Stimulated activated CD4-positive, alpha-beta T cell treated with anti-CD3 and anti-CD28 coated beads, Interleukin-12 subunit alpha, Interleukin-12 subunit beta, amount 100 ng/mL, for 48 hours (primary cell): ENCODE data around the gene SLC24A4.
"Not testable (repeated sequence)": the region's sequence is repeated elsewhere in the genome, so short reads cannot be mapped to it uniquely, and the experiment has no call there.

Source experiments
- DNase-seq, 3 donors: peaks; one replicate each; pipeline ENCODE4 v3.0.0-alpha.2; 2020; ENCODE audit warnings: low read depth in 2 of 3, low spot score in 1 of 3

SLC24A4 gene

DNA sequence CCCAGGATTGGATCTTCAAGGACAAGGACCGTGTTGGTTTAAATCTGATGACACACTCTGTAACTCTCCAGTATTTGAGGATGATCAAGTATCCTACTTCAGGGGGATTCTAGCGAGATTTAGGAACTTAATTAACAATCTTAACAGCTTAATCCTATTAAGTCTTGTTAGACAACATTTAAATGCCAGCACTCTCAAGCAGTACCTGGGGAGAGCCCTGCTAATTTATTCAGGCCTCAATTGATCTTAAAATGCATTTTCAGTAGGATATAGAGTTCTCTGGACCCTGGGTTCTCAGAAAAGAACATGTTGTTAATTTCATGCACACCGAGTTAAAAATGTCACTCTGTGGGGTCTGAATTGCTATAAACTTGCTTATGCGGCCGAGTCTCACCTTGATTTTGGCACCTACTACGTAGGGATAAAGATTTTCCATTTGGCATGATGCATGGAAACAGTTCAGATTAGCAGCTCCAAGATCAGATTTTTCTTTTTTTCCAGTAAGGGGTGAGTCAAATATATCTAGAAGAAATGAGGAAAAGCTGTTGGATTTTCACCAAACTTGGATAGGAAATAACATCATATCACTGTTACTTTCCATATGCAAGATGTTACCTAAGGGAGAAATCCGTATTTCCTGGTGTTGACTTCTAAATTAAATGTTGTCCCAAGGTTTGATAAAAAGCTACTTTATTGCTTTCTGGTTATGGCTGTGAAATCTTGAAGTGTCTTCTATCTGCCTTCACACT, 76.1 kb downstream of the SLC24A4 start:
- DNase-seq = no peak

- no peak for DNase-seq
These were observed 77.8 kb downstream of the SLC24A4 start for GRCh38 chr14:92400579-92401444.

DNA sequence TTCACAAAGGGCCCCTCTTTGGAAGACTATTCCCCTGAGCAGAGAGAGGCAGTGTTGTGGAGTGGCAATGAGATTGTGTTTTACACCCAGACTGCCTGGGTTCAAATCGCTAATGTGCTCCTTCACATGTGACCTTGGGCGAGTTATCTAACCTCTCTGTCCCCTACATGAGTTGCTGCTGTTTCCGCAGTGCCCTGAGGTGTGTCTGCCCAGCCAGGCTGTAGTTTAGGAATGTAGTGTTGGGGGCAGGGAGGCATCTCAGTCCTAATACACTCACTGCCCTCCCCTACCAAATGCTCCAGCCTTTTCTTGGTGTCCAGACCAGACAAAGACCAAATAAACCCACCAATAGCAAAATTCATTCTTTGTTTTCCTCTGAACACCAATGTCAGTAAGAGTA, 78.6 kb downstream of the SLC24A4 start:
- no peak for DNase-seq

GRCh38 chr14:92402500-92402899, 79.5 kb downstream of the SLC24A4 start:
- not testable (repeated sequence) for DNase-seq

GRCh38 chr14:92404018-92404417, 81.1 kb downstream of the SLC24A4 start:
- DNase-seq = no peak

- DNase-seq = no peak
These were observed 81.5 kb downstream of the SLC24A4 start for GRCh38 chr14:92404421-92404820.

- DNase-seq = no peak
These were observed 82.0 kb downstream of the SLC24A4 start for GRCh38 chr14:92404938-92405337.

- no peak for DNase-seq
These were observed 84.4 kb downstream of the SLC24A4 start for GRCh38 chr14:92407410-92407809.

- no peak for DNase-seq
These were observed 86.1 kb downstream of the SLC24A4 start for GRCh38 chr14:92409043-92409442.

GRCh38 chr14:92411135-92411534, 88.2 kb downstream of the SLC24A4 start:
- DNase-seq = no peak

DNA sequence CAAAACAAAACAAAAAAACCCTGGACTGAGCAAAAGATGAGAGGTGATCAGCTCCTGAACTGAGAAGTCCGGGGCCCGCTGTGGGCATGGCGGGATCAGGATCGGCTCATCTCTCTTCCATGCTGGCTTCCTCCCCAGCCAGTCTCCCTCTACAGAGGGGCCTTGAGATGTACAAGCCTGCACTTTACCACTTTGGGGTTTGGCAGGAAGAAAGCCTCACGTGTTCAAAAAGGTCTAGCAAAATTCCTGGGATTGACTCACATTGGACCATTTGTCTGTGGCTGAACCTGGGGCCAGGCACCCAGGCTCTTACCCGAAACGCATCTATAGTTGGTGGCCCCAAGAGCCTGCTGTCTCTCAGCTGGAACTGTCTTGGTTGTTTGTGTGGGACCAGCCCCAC, 89.0 kb downstream of the SLC24A4 start:
- DNase-seq = no peak

DNA sequence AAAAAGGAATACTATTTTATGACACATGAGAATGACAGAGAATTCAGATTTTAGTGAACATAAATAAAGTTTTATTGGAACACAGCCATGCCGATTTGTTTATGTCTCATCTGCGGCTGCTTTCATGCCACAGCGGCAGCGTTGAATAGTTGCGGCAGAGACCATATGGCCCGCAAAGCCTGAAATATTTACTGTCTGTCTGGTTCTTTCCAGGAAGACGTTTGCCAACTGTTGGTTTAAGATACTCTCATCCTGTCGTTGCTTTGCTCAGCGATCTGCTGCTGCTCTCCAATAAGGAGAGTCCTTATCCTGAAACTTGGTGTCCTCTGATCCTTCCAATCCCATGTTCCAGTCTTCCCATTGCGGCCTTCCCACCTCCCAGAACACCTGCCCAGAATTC, 89.9 kb downstream of the SLC24A4 start:
- no peak for DNase-seq

DNA sequence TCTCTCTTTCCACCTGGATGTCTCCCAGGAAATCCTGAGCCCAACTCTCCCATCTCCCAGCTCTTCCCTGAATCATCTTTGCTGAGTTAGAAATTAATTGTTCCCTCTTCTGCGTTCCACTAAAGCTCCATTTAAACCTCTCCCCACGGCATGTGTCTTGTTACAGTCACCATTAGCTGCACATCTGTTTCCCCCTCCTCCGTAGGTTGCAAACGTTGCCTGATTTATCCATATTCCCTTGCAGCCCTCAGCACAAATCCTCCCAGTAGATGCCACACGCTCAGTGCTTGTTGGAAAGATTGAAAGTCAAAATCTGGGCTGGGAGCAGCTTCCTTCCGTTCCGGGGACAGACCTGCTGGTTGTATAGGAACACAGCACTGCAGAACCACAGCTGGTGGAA, 90.4 kb downstream of the SLC24A4 start:
- no peak for DNase-seq

DNA sequence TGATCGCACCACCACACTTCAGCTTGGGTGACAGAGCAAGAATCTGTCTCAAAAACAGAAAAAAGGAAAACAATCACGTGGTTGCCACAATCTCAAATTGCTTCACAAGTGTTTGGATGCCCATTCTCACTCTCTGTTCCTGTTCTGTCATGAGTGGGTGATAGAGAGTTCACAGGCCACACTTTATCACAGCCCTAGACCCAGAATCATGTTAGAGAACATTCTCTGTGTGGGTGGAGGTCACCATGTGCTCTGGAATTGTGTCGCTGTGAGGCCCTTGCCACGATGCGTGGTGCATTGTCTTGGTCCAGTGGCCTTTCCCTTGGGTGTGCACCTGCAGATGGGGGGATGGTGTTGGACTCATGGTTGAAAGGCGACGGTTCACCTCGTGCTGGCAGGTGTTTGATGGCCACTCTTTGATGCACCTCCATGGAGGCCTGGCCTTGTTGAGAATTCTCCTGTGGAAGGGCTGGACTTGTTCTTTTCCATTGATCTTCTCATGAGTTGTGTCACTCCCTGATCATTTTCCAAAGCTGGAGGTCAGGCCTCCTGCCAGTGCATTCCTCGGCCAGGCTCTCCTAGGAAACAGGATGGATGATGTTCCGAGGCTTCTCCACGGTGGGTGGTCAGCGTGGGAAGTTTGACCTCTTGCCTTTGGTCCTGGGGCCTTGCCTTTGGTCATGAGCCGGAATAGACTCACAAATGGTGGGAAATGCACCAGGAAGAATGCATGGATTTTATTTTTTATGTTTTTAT, 91.9 kb downstream of the SLC24A4 start:
- no peak for DNase-seq

- DNase-seq = no peak
These were observed 93.0 kb downstream of the SLC24A4 start for GRCh38 chr14:92415969-92416368.

- no peak for DNase-seq
These were observed 93.6 kb downstream of the SLC24A4 start for GRCh38 chr14:92416544-92416943.

DNA sequence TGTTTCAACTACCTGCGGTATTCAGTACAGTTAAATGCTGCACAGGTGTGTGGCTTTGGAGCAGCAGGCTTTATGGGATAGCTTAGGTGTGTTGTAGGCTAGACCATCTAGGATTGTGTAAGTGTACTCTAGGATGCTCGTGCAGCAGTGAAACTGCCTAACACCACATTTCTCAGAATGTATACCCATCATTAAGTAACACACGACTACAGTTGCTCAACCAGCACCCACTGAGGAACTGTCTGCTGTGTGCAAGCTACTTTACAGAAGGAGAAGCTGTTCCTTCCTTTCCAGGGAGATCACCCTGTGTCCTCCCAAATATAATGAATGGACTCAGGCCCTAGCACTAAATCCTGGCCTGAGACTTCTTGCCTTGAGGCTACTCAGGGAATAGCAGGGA, 94.8 kb downstream of the SLC24A4 start:
- DNase-seq = no peak

- DNase-seq = no peak
These were observed 98.8 kb downstream of the SLC24A4 start for GRCh38 chr14:92421751-92422150.

DNA sequence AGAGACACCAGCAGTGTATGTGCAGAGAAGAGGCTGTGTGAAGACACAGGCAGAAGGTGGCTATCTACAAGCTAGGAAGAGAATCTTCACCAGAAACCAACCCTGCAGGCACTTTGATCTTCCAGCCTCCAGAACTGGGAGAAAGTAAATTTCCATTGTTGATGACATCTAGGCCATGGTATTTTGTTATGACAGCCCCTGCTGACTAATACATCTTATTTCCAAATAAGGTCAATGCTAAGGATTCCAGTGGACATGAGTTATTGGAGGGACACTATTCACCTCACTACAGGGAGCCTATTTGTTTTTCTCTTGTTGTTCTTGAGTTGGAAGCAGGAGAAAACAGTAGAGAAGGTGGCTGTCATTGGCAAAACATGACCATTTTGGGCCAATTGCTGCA, 102.1 kb downstream of the SLC24A4 start:
- no peak for DNase-seq

- no peak for DNase-seq
These were observed 103.3 kb downstream of the SLC24A4 start for GRCh38 chr14:92426237-92426636.

DNA sequence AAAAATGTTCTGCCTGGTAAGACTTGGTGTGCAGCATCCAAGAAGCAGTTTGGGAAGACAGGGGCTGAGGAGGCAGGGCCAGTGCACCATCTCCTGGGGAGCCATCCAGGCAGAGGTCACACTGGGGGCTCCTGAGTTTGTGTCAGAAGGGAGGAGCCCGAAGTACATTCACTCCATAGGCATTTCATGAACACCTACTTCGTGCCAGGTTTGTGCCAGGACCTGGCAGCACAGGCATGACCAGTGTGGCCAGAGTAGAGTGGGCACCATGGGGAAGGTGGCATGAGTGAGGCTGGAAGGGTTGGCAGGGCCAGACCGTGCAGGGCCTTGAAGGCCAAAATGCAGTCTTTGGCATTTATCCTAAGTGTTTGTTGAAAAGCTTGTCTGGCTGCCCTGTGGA, 104.1 kb downstream of the SLC24A4 start:
- no peak for DNase-seq

- no peak for DNase-seq
These were observed 107.7 kb downstream of the SLC24A4 start for GRCh38 chr14:92430686-92431085.
